GM12864 (cell line): ENCODE data around the gene GJE1.

ENCODE experiments used
- DNase-seq: peaks from one replicate; pipeline ENCODE4 v3.0.0-alpha.2; 2011; ENCODE audit warnings: low read depth
- H3K4me3 ChIP-seq: 2 replicates; pipeline ENCODE4 v1.5.1; 2011; ENCODE audit warnings: mild to moderate bottlenecking, low read depth, low read length, control low read depth
- TF ChIP-seq, protein P1 (sequence below): IDR thresholded peaks from 2 replicates; pipeline ENCODE4 v1.5.1; 2011; ENCODE audit warnings: low read depth, mild to moderate bottlenecking, moderate library complexity, low read length, control low read depth, inconsistent platforms; ENCODE audit errors: missing control alignments

Gene GJE1

DNA sequence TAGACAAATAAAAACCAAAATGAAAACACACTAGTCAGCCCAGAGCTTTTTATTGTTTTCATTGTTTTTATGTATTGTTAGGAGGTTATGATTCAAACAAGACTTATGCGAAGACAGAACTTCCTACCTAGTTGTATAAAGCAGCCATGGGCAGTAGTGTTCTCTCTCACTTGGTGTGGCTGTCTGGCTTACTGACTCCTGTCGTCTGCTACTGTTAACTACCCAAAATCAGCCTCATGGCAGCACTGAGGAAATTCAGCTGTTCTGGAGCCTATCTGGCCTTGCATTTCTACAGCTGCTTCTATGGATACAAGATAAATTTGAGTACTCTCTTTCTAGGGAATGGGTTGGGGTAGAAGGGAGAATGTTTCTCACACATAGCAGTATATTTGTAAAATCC, 34.8 kb downstream of the GJE1 start:
- TF ChIP-seq, protein P1, sequence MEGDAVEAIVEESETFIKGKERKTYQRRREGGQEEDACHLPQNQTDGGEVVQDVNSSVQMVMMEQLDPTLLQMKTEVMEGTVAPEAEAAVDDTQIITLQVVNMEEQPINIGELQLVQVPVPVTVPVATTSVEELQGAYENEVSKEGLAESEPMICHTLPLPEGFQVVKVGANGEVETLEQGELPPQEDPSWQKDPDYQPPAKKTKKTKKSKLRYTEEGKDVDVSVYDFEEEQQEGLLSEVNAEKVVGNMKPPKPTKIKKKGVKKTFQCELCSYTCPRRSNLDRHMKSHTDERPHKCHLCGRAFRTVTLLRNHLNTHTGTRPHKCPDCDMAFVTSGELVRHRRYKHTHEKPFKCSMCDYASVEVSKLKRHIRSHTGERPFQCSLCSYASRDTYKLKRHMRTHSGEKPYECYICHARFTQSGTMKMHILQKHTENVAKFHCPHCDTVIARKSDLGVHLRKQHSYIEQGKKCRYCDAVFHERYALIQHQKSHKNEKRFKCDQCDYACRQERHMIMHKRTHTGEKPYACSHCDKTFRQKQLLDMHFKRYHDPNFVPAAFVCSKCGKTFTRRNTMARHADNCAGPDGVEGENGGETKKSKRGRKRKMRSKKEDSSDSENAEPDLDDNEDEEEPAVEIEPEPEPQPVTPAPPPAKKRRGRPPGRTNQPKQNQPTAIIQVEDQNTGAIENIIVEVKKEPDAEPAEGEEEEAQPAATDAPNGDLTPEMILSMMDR: no peak
- no peak for DNase-seq
- no peak overlapping the region for H3K4me3 ChIP-seq

DNA sequence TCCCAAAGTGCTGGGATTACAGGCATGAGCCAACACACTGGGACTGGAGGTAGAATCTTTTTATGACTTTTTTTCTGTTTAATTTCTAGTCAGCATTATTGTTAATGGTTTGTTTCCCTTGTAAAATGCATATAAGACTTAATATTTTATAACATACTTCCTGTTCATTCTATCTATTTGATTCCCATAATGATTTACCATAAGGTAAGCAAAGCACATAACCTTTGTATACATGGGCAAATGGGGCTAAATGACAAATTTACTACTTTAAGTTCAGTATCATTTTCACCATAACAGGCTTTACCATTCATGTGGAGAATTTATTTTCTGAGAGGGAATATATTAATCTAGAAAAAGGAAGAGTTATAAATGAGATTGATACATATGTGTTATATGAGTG, 38.6 kb downstream of the GJE1 start:
- H3K4me3 ChIP-seq: no peak overlapping the region
- no peak for DNase-seq
- TF ChIP-seq, protein P1: no peak

DNA sequence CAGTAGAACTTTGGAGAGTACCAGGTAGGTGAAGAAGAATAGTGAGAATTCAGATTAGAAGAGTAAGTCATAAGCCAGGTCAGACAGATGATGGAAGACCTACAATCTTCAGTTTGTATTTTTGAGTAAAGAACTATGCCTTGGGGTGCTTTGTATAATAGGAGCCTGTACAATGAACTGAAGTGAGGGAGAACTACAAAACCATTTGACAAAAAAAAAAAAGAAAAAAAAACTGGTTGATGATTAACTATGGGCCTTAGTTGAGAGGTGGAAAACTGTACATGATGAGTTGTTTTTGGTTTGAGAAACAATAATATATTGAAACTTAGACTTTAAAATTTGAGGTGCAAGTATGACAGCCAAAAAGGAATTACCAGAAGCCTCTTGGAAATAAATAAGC, 40.0 kb downstream of the GJE1 start:
- TF ChIP-seq, protein P1: no peak
- no peak overlapping the region for H3K4me3 ChIP-seq
- DNase-seq: no peak

DNA sequence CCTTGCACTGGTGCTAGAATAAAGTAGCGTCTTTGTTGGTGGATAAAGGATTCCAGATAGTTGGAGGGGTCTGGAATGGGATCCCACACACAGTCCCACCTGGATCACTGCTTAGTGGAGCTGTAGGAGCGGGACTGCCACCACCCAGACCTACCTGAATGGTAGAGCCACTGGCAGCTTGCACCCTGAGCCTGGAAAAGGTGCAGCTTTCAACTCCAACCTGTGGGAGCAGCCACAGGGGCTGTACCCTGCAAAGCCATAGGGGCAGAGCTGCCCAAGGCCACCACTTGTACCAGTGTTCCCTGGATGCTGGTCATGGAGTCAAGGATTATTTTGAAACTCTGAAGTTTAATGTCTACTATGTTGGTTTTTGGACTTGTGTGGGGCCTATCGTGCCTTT, 41.3 kb downstream of the GJE1 start:
- TF ChIP-seq, protein P1: no peak
- no peak overlapping the region for H3K4me3 ChIP-seq
- no peak for DNase-seq

DNA sequence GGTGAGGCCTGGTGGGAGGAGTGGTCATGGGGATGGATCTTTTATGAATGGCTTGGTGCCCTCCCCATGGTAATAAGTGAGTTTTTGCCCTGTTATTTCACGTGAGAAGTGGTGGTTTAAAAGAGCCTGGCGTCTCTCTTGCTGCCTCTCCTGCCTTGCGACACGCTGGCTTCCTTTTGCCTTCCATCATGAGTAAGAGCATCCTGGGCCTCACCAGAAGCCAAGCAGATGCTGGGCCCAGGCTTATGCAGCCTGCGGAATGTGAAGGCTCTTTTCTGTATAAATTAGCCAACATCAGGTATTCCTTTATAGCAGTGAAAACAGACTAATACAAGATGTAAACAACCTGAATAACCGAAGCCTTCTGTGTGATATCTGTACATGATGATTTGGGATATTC, 42.0 kb downstream of the GJE1 start:
- TF ChIP-seq, protein P1: no peak
- no peak for DNase-seq
- no peak overlapping the region for H3K4me3 ChIP-seq

DNA sequence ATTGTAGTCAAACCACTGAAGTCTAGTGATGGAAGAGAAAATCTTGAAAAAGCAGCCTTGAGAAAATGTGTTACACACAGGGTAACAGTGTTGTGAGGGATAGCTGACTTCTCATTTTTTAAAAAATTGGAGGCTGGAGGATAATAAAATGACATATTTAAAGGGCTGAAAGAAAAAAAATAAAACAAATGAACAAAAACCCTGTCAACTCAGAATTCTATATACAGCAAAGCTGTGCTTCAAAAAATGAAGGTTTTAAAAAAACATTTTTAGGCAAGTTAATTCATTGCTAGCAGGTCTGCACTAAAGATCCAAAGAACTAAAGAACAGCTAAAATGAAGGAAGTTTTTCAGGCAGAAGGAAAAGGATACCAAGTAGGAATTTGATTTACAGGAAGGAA, 45.4 kb downstream of the GJE1 start:
- no peak overlapping the region for H3K4me3 ChIP-seq
- TF ChIP-seq, protein P1: no peak
- no peak for DNase-seq

DNA sequence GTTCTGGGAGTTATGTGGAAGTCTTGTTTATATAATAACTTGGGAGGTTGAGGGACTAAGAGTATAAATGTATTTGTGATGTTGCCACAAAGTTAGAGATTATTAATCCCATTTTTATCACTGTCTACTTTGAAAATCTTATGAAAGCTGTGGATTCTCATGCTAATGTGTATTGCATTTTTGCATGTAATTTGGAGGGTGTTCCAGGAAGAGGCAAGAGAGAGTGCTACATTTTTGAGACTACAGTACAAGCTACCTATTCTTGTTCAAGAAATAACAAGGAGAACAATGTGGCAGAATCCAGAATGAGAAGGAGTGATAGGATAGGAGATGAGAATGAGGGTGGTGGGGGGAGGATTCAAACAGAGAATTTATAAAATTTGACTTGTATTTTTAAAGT, 49.3 kb downstream of the GJE1 start:
- TF ChIP-seq, protein P1: no peak
- no peak overlapping the region for H3K4me3 ChIP-seq
- DNase-seq: no peak
